GM18873 (cell line): ENCODE data around the gene UBE4A.

ENCODE experiments used
- ATAC-seq: cut with Tn5 transposase; IDR thresholded peaks from one replicate; pipeline ENCODE4 v1.9.1; 2021; ENCODE audit warnings: mild to moderate bottlenecking, moderate library complexity, moderate number of reproducible peaks; ENCODE audit not compliant: unreplicated experiment, low FRiP score

The UBE4A gene

DNA sequence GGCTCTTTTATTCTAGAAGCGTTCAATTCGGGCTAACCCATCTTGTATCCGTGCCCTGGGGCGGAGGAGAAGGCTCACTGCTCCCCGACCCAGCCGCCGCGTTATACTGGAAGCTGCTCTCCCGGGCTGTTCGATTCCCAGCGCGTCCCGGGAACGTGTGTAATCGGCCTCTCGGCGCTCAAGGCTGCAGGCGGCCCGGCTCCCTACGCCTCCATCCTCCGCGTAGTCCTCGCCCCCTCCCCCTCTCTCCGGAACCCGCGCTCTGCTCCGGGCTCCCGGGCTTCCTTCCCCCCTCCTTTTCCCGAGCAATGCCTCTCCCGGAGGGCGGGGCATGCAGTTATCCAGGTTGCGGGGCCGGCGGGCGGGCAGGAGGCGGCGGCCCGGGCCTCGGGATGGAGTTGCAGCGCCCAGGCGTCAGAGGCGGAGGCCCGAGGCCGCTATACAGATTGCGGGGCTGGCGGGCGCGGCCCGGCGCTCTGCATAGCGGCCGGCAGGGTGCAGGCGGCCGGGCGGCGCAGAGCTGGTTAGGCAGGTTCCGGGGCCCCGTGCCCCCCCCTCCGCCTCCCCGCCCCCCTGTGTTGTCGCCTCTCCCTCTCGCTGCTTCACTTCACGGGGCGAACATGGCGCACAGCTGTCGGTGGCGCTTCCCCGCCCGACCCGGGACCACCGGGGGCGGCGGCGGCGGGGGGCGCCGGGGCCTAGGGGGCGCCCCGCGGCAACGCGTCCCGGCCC lies 76.7 kb downstream of the UBE4A start, which contains the start of gene KMT2A:
TSS of gene KMT2A (plus strand) at position 600 of the 732 bp plus-strand sequence. CDS start at position 621, 21 bp downstream.
- peak; percentile 47 for ATAC-seq

- ATAC-seq, result peak; percentile 1
Measured at GRCh38 chr11:118436639-118437207, 77.3 kb downstream of the UBE4A start.

GRCh38 chr11:118437208-118438125 lies 78.1 kb downstream of the UBE4A start:
- no peak for ATAC-seq

DNA sequence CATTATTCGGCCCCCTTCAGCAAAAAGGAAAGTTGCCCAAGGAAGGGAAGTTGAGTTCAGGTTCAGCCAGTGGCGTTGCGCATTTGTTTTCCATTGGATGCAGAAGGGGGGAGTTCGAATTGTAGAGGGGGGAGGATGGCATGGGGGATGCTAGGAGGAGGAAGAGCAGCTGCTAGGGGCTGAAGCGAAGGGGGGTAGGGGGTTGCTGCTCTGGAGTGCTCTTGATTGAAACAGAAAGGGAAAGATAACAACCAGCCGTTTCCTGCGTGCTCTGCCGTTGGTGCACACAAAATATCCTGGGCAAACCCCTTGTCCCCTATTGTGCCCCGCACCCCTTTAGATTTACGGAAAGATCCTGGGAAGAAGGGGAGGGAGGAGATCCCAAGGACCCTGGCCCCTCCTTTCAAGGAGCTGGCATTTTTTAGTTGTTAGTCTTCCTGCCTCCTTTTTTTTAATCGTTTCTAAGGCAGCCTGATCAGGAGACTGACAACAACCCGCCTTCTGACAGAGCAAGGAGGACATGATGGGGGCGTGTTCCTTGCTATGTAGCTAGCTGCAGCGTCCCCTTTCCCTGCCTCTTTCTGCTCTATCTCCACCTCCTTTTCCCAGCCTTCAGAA lies 79.0 kb downstream of the UBE4A start:
- no peak for ATAC-seq

DNA sequence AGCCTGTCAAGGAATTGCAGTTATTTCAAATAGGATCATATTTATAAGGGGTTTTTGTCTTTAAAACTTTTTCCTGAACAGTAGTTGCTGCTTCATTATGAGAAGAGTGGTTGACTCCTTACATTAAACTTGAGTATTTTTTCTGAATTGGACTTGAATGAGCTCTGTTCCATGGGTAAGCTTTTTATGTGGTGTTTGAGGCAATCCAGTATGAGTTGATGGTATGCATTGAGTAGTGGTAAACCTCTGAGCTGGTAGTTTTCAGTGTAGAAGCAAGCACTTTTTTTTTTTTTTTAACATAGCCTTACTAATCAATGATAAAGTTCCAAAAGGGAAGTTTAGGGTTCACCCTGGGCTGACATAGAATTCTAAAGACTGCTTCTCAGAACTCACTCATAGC lies 80.2 kb downstream of the UBE4A start:
- ATAC-seq, result no peak

- ATAC-seq, result no peak
Measured at GRCh38 chr11:118441770-118442275, 82.4 kb downstream of the UBE4A start.

GRCh38 chr11:118442301-118442700 lies 82.9 kb downstream of the UBE4A start:
- ATAC-seq, result no peak

GRCh38 chr11:118442908-118443589 lies 83.6 kb downstream of the UBE4A start:
- no peak for ATAC-seq

DNA sequence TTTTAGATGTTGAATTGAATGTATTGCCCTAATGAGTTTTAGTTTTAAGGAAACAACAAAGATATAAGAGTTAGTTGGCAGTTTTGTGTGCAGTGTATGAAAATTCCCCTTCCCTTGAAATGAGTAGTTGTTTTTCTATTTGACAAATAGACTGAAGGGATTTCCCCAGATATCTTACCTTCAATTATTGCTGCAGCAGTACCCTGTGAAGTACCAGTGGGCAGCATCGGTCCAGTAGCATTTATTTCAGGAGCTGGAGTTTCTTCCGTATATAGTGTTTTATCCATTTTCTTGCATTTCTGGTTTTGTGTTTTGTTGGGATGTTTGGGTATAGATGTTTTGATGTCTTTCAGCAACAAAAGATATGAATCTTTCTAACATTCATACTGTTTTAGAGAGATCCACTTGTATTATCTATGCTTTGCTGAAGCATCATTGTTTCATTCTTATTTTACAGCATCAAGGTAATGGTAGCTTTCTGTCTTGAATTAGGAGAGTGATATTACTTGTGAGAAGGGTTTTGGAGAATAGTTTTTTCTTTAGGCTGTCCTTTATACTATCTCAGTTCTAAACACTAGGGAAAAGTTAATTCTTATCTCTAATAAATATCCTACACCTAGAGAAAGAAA lies 84.3 kb downstream of the UBE4A start:
- ATAC-seq, result no peak

GRCh38 chr11:118447423-118447822 lies 88.0 kb downstream of the UBE4A start:
- no peak for ATAC-seq

- no peak for ATAC-seq
Measured at GRCh38 chr11:118448294-118448693, 88.9 kb downstream of the UBE4A start.
